GM21381 (cell line): ENCODE results near the gene SPON1.
"Not testable (repeated sequence)": the region's sequence is repeated elsewhere in the genome, so short reads cannot be mapped to it uniquely, and the experiment has no call there.

Experiments
- ATAC-seq: cut with Tn5 transposase; IDR thresholded peaks from one replicate; pipeline ENCODE4 v1.9.1; 2021; ENCODE audit warnings: mild to moderate bottlenecking, moderate library complexity; ENCODE audit not compliant: unreplicated experiment

SPON1 gene

GRCh38 chr11:14232652-14233051 lies 270.1 kb downstream of the SPON1 start:
- ATAC-seq, result no peak

GRCh38 chr11:14234446-14234845 lies 271.9 kb downstream of the SPON1 start:
- no peak for ATAC-seq

- ATAC-seq, result no peak
Measured at GRCh38 chr11:14235701-14236100, 273.2 kb downstream of the SPON1 start.

- peak; percentile 98 for ATAC-seq
Measured at GRCh38 chr11:14237444-14237961, 275.0 kb downstream of the SPON1 start.

GRCh38 chr11:14240221-14240620 lies 277.7 kb downstream of the SPON1 start:
- no peak for ATAC-seq

- ATAC-seq, result no peak
Measured at GRCh38 chr11:14240951-14241350, 278.4 kb downstream of the SPON1 start.

- no peak for ATAC-seq
Measured at GRCh38 chr11:14242187-14242586, 279.7 kb downstream of the SPON1 start.

- no peak for ATAC-seq
Measured at GRCh38 chr11:14242733-14243132, 280.2 kb downstream of the SPON1 start.

GRCh38 chr11:14244926-14245325 lies 282.4 kb downstream of the SPON1 start:
- ATAC-seq, result no peak

GRCh38 chr11:14245444-14245843 lies 282.9 kb downstream of the SPON1 start:
- no peak for ATAC-seq

- no peak for ATAC-seq
Measured at GRCh38 chr11:14248580-14248981, 286.1 kb downstream of the SPON1 start.

GRCh38 chr11:14249121-14249963 lies 286.8 kb downstream of the SPON1 start:
- ATAC-seq, result peak; percentile 53

GRCh38 chr11:14251754-14252153 lies 289.2 kb downstream of the SPON1 start:
- no peak for ATAC-seq

- not testable (repeated sequence) for ATAC-seq
Measured at GRCh38 chr11:14252501-14252900, 290.0 kb downstream of the SPON1 start.

GRCh38 chr11:14253421-14253820 lies 290.9 kb downstream of the SPON1 start:
- no peak for ATAC-seq

GRCh38 chr11:14253840-14254239 lies 291.3 kb downstream of the SPON1 start:
- ATAC-seq, result no peak

- no peak for ATAC-seq
Measured at GRCh38 chr11:14254533-14255237, 292.2 kb downstream of the SPON1 start.

- ATAC-seq, result no peak
Measured at GRCh38 chr11:14255238-14255534, 292.7 kb downstream of the SPON1 start.

GRCh38 chr11:14258221-14258935 lies 295.9 kb downstream of the SPON1 start:
- ATAC-seq, result no peak

GRCh38 chr11:14259186-14259784 lies 296.8 kb downstream of the SPON1 start:
- no peak for ATAC-seq

- no peak for ATAC-seq
Measured at GRCh38 chr11:14259878-14260277, 297.4 kb downstream of the SPON1 start.
